MM.1S (cell line): Measurements from ENCODE around the gene CD74.

Source experiments
- EZH2 ChIP-seq: fragments of 300-600 bp; sonication (generic); optimal IDR thresholded peaks from 2 replicates; pipeline ENCODE3; 2017; ENCODE audit warnings: low read depth, mild to moderate bottlenecking, antibody characterized with exemption, low read length, mixed read lengths
- TF ChIP-seq, protein P1 (sequence below): fragments of 300-600 bp; sonication (generic); IDR thresholded peaks from 2 replicates; pipeline ENCODE4 v1.5.1; 2016; ENCODE audit warnings: antibody characterized with exemption, low read length, mixed read lengths

DNA sequence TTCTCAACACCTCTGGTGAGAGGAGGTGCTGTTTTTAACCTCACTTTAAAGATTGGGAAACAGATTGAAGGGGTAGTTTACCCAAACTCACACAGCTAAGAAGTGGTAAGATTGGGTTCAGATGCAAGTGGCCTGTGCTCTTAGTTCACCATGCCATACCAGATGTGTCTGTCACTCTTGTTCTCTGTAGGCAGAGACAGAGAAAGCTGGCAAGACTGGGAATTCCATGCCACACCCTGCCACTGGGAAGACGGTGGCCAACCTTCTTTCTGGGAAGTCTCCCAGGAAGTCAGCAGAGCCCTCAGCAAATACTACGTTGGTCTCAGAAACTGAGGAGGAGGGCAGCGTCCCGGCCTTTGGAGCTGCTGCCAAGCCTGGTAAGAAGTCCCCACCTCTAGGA is 44.2 kb downstream of the CD74 start:
- TF ChIP-seq, protein P1, sequence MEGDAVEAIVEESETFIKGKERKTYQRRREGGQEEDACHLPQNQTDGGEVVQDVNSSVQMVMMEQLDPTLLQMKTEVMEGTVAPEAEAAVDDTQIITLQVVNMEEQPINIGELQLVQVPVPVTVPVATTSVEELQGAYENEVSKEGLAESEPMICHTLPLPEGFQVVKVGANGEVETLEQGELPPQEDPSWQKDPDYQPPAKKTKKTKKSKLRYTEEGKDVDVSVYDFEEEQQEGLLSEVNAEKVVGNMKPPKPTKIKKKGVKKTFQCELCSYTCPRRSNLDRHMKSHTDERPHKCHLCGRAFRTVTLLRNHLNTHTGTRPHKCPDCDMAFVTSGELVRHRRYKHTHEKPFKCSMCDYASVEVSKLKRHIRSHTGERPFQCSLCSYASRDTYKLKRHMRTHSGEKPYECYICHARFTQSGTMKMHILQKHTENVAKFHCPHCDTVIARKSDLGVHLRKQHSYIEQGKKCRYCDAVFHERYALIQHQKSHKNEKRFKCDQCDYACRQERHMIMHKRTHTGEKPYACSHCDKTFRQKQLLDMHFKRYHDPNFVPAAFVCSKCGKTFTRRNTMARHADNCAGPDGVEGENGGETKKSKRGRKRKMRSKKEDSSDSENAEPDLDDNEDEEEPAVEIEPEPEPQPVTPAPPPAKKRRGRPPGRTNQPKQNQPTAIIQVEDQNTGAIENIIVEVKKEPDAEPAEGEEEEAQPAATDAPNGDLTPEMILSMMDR = no peak
- TF ChIP-seq EZH2 = no peak
